SH-SY5Y (cell line): ENCODE results near the gene PNRC2.

Experiments
- GATA2 ChIP-seq: IDR thresholded peaks from 2 replicates; pipeline ENCODE4 v1.6.1; 2011; ENCODE audit warnings: mild to moderate bottlenecking, low read depth, low read length
- GATA3 ChIP-seq: IDR thresholded peaks from 2 replicates; pipeline ENCODE4 v1.6.1; 2011; ENCODE audit warnings: low read depth, mild to moderate bottlenecking, low read length, moderate library complexity

- TF ChIP-seq GATA2 (no peak), GATA3 (no peak)
Observed at GRCh38 chr1:24004132-24004531, 44.5 kb downstream of the PNRC2 start.
